Posterior cingulate gyrus (tissue), 11 donors: ENCODE measurements around the gene MEGF6.

ENCODE experiments used
- DNase-seq, 10 donors: peaks; one replicate each; pipeline versions ENCODE4 v3.0.0 to v3.0.0-alpha.2; 2020 to 2021; ENCODE audit warnings: mixed read lengths in 3 of 10
- intact Hi-C: fragments of 100-400 bp; cut with DNase I; formaldehyde crosslinking; loops from one replicate; pipeline ENCODE4 v1.15.1; 2023

Gene MEGF6

DNA sequence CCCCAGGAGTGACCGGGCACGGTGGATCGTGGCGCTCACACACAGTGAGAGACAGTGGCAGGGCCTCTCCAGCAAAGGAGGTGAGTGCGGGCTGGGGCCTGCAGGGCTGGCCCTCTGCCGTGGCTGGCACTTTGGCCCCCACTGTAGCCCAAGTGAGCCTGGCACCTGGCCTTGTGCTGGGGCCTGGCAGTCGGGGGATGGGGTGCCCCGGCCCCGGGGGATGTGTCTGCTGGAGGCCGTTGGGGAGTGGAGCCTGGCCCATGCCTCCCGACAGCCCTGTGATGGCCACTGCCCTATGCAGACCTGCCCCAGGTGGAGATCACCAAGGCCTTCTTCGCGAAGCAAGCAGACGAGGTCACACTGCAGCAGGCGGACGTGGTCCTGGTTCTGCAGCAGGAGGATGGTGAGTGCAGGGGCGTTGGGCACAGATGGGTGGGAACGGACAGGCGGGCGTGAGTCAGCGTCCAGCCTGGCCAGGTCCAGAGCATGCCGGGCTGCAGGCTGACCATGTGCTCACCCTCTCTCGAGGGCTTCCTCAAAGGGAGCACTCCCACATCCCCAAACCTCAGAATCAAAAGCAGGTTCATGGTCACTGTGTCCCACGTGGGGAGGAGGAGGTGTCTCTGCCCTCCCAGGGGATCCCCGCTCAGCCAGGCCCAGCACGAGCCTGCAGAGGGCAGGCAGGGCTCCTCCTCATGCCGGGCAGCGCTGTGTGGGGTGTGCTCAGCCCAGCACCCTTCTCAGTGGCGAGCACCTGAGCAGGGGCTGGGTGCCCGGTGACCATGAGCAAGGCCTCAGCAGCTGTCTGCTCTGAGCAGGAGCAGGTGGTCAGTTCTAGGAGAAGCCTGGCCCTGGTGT, 131.6 kb downstream of the MEGF6 start:
- intact Hi-C loops, result no loop called here
- DNase-seq, result no peak

- intact Hi-C loops, result no loop called here
- no peak for DNase-seq
These were observed 133.1 kb downstream of the MEGF6 start for GRCh38 chr1:3478187-3478586.

GRCh38 chr1:3477241-3477995, 133.9 kb downstream of the MEGF6 start:
- intact Hi-C loops, result no loop called here
- DNase-seq, result no peak

GRCh38 chr1:3476666-3477065, 134.6 kb downstream of the MEGF6 start:
- DNase-seq, result no peak

GRCh38 chr1:3475839-3476573, 135.3 kb downstream of the MEGF6 start:
- intact Hi-C loops, result no loop called here
- DNase-seq, result no peak

More at GRCh38 chr1:3476666-3477065, 134.6 kb downstream of the MEGF6 start:
- intact Hi-C loops, result no loop called here

- DNase-seq, result no peak
- intact Hi-C loops, result no loop called here
These were observed 136.9 kb downstream of the MEGF6 start for GRCh38 chr1:3474421-3474820.

GRCh38 chr1:3474016-3474415, 137.3 kb downstream of the MEGF6 start:
- intact Hi-C loops, result no loop called here
- no peak for DNase-seq

GRCh38 chr1:3473381-3473844, 137.9 kb downstream of the MEGF6 start:
- DNase-seq, result peak in 1 of 10 donors; percentile 79
- intact Hi-C loops, result no loop called here

DNA sequence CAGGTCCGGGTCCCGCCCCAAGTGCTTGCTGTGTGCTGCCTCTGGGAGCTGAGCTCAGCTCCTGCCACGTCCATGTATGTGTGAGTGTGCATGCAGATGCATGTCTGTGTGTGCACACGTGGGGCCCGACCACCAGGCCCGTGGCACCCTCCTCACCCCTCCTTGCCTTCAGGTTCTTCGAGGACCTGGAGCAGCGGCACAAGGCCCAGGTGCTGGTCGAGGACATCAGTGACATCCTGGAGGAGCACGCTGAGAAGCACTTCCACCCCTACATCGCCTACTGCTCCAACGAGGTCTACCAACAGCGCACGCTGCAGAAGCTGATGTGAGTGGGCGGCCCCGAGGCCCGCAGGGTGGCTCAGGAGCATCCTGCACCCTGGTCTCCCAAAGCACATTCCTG, 138.4 kb downstream of the MEGF6 start:
- intact Hi-C loops, result no loop called here
- peak in 2 of 10 donors; percentile 37 to 59 for DNase-seq

GRCh38 chr1:3472088-3472850, 139.0 kb downstream of the MEGF6 start:
- intact Hi-C loops, result no loop called here
- peak in 3 of 10 donors; percentile 51 to 73 (median 64) for DNase-seq

- DNase-seq, result peak in 6 of 10 donors; percentile 39 to 94 (median 72)
These were observed 139.8 kb downstream of the MEGF6 start for GRCh38 chr1:3471356-3472087.

DNA sequence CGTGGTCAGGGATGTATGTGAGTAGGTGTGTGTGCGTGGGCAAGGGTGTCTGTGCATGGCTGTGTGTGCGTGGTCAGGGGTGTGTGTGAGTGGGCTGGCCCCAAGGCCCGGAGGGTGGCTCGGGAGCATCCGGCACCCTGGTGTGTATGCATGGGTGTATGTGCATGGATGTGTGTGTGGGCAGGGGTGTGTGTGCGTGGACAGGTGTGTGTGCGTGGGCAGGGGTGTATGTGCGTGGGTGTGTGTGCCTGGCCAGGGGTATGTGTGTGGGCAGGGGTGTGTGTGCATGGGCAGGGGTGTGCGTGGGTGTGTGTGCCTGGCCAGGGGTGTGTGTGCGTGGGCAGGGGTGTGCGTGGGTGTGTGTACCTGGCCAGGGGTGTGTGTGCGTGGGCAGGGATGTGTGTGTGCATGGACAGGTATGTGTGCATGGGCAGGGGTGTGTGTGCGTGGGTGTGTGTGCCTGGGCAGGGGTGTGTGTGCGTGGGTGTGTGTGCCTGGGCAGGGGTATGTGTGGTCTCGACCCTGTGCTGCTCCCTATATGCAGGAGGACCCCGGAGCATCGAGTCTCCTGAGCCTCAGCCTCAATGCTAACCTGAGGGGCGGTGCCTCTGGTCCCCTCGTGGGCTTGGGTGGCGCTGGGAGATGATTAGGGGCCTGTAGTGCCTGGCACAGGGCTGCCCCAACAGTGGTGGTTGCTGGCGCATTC, 140.5 kb downstream of the MEGF6 start:
- intact Hi-C loops, result no loop called here
- DNase-seq, result peak in 4 of 10 donors; percentile 9 to 79 (median 62)

More at GRCh38 chr1:3471356-3472087, 139.8 kb downstream of the MEGF6 start:
- intact Hi-C loops, result no loop called here

GRCh38 chr1:3469849-3470649, 141.3 kb downstream of the MEGF6 start:
- intact Hi-C loops, result no loop called here

DNA sequence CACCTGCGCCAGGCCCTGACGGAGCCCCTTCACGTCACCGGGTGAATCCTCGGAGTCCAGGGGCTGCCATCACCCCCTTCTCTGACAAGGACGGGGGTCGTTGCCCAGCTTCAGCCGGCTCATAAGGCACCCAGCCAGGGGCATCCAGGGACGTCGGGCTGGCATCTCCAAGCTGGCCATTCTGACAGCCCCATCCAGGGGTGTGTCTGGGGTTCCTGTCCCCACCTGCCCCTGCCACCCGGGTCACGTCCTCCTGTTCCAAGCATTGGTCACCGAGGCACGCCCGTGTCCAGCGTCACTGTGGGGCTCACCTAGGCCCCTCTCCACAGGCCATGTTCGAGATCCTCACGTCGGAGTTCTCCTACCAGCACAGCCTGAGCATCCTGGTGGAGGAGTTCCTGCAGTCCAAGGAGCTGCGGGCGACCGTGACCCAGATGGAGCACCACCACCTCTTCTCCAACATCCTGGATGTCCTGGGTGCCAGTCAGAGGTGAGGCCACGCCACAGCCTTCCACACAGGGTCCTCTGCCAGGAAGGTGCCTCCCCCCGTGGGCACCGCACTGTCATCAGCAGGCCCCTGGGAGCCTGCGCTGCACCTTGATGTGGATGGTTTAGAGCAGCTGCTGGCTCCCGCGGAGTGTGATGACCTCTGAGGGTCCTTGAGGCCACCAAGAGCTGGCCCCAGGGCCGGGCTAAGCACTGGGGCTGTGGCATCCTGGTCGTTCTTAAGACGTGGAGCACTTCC, 142.0 kb downstream of the MEGF6 start:
- intact Hi-C loops, result no loop called here
- peak in 6 of 10 donors; percentile 3 to 83 (median 38) for DNase-seq

More at GRCh38 chr1:3469849-3470649, 141.3 kb downstream of the MEGF6 start:
- peak in 4 of 10 donors; percentile 24 to 80 (median 68) for DNase-seq

DNA sequence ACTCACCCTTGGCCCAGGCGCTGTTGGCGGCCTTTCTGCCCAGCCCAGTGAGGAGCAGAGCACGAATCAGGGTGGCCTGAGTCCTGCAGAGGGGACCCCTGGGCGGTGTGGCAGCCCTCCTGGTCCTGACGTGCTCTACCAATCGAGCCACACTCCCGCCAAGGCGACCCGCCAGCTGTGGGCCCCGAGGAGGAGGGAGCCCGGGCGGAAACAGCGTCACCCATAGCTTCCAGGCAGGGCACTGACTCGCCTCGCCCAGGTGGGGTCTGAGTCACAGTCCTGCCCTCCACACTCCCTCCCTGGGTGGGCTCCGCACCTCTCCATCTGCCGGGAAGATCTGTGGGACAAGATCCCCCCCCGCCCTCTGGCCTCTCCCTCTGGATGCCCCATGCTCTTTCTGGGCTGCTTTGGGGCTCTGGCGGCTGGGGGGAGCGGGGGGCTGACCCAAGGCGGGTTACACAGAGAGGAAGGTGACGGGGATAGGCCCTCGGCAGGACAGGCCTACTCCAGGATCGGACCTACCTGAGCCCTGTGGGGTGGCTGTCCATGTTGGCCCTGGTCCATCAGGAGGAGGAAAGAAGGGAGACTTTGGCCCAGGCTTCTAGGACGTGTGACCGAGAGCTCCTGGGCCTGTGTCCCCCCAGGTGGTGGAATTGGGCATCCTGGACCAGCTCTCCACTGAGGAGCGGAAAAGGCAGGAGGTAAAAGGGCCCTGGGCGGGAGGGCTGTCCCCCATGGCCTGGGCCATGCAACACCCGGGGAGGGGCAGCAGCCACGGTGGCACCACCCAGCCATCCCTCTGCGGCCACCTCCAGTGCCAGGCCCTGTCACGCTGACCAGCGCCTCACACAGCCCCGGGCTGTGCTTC, 142.8 kb downstream of the MEGF6 start:
- peak in 6 of 10 donors; percentile 6 to 82 (median 48) for DNase-seq
- intact Hi-C loops, result no loop called here
